B cell (primary cell): ENCODE results near the gene RAB31.

Experiments
- CTCF ChIP-seq: fragments of 200-600 bp; IDR thresholded peaks from one replicate; pipeline ENCODE4 v1.8.0; 2022; ENCODE audit warnings: antibody characterized with exemption, mild to moderate bottlenecking
- EZH2 ChIP-seq: IDR thresholded peaks from 2 replicates; pipeline ENCODE4 v1.6.1; 2012; ENCODE audit warnings: borderline replicate concordance, low read depth, mild to moderate bottlenecking, moderate library complexity, low read length; ENCODE audit not compliant: insufficient read depth, poor library complexity, severe bottlenecking

- TF ChIP-seq CTCF (no peak), EZH2 (no peak)
Measured at GRCh38 chr18:9734189-9734588, 26.1 kb downstream of the RAB31 start.
